MCF 10A (cell line): Measurements from ENCODE around the gene VOPP1. TPM values are rescaled to one million over a fixed set of nuclear protein-coding genes. Genes with fewer than 3 reads are reported as not detected.

Experiments
- BruUV-seq: library from RNA; stranded (reverse); fragments of 400-500 nt; replicated peaks from 2 replicates; lab custom pipeline; 2021; lab: Mats Ljungman, UMichigan
- CTCF ChIA-PET: fragments of 300-600 bp; sonication (Branson Sonifier 250); formaldehyde crosslinking; extraction: SDS; loops from one replicate; lab custom pipeline; 2021; ENCODE audit warnings: antibody characterized with exemption, inconsistent platforms; lab: Yijun Ruan, JAX
- POLR2A ChIA-PET: fragments of 300-600, 350-650 bp; sonication (Branson Sonifier 250); formaldehyde crosslinking; extraction: SDS; loops from one replicate; lab custom pipeline; 2020; ENCODE audit warnings: antibody characterized with exemption, inconsistent platforms; lab: Yijun Ruan, JAX
- DNase-seq: peaks from one replicate; pipeline ENCODE4 v3.0.0-alpha.2; 2018; ENCODE audit not compliant: unreplicated experiment
- H3K27ac Mint-ChIP-seq: one replicate; pipeline ENCODE4 v1.8.0; 2022; ENCODE audit warnings: mild to moderate bottlenecking, low read depth, mixed read lengths; ENCODE audit not compliant: unreplicated experiment
- H3K27me3 Mint-ChIP-seq: one replicate; pipeline ENCODE4 v1.8.0; 2022; ENCODE audit warnings: mixed read lengths; ENCODE audit not compliant: insufficient read depth, unreplicated experiment
- H3K36me3 Mint-ChIP-seq: one replicate; pipeline ENCODE4 v1.8.0; 2022; ENCODE audit warnings: mild to moderate bottlenecking, moderate library complexity, mixed read lengths; ENCODE audit not compliant: insufficient read depth, unreplicated experiment
- H3K4me1 Mint-ChIP-seq: one replicate; pipeline ENCODE4 v1.8.0; 2022; ENCODE audit warnings: mixed read lengths; ENCODE audit not compliant: insufficient read depth, unreplicated experiment
- H3K4me3 Mint-ChIP-seq: one replicate; pipeline ENCODE4 v1.8.0; 2022; ENCODE audit warnings: mild to moderate bottlenecking, moderate library complexity, mixed read lengths; ENCODE audit not compliant: unreplicated experiment
- H3K9me3 Mint-ChIP-seq: one replicate; pipeline ENCODE4 v1.8.0; 2022; ENCODE audit warnings: mixed read lengths; ENCODE audit not compliant: unreplicated experiment
- intact Hi-C: fragments of 100-400 bp; cut with micrococcal nuclease; formaldehyde crosslinking; loops from 2 replicates; pipeline ENCODE4 v1.14.1; 2022
- total RNA-seq: library from RNA; stranded (reverse); gene quantifications from 2 replicates; pipeline ENCODE4 v1.2.3, GENCODE V29; 2022
- TF ChIP-seq, protein P1 (sequence below): fragments of 200-600 bp; IDR thresholded peaks from one replicate; pipeline ENCODE4 v1.8.0; 2022; ENCODE audit warnings: antibody characterized with exemption, mild to moderate bottlenecking; ENCODE audit not compliant: unreplicated experiment

Gene VOPP1
- total RNA-seq, 1 experiment from 2014 or later = 29.2 TPM

DNA sequence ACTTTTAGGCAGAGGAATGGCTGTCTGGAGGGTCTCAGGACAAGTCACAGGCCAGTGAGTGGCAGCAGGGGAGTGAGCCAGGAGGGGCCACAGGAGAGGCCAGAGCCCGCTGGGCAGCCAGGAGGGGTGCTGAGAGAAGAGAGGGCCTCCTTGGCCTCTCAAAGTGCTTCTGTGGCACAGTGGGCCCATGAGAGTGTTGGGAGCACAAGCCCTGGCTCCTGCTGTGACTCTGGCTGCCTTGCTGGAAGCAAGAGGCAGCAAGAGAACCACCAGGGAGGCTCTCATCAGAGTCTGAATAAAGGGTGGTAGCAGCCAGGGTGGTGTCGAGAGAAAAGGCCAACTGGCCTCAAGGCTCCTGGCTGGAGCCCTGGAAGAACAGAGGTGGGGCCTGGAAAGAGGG, 91.1 kb downstream of the VOPP1 start:
- Mint-ChIP-seq H3K27ac (no peak overlapping the region), H3K27me3 (no peaks in the 10 kb centered on the region), H3K9me3 (no peaks in the 10 kb centered on the region), H3K36me3 (peaks cover 29% of the 10 kb centered on the region), H3K4me1 (no peaks in the 10 kb centered on the region), H3K4me3 (no peak overlapping the region)
- TF ChIP-seq, protein P1, sequence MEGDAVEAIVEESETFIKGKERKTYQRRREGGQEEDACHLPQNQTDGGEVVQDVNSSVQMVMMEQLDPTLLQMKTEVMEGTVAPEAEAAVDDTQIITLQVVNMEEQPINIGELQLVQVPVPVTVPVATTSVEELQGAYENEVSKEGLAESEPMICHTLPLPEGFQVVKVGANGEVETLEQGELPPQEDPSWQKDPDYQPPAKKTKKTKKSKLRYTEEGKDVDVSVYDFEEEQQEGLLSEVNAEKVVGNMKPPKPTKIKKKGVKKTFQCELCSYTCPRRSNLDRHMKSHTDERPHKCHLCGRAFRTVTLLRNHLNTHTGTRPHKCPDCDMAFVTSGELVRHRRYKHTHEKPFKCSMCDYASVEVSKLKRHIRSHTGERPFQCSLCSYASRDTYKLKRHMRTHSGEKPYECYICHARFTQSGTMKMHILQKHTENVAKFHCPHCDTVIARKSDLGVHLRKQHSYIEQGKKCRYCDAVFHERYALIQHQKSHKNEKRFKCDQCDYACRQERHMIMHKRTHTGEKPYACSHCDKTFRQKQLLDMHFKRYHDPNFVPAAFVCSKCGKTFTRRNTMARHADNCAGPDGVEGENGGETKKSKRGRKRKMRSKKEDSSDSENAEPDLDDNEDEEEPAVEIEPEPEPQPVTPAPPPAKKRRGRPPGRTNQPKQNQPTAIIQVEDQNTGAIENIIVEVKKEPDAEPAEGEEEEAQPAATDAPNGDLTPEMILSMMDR = no peak
- ChIA-PET POLR2A (no interaction called here), CTCF (no interaction called here)
- no TSS peak for BruUV-seq
- intact Hi-C loops = no loop called here
- no peak for DNase-seq

DNA sequence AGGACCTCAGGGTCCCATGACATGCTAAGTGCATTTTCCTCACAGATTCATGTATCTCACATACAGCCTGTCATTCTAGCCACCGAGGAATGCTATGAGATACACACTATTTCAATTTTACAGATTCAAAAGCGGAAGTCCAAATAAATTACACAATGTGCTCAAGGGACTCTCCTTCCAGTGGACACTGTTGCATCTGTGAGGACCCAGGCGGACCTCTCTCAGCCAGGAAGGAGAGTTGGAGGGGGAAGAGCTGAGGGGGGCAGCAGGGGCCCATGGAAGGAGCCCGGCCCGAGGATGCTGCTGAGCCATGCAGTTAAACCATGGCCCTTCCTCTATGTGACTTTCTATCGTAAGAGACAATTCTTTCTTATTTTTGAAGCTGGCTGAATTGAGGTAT, 93.6 kb downstream of the VOPP1 start:
- H3K36me3 Mint-ChIP-seq = peaks cover 26% of the 10 kb centered on the region
- ChIA-PET CTCF (interaction anchor here (0.6 to 0.8 kb wide), 2 partner anchors 30 to 63 kb away, joined by 3 read pairs; no protein-coding TSS in a partner anchor), POLR2A (no interaction called here)
- H3K4me1 Mint-ChIP-seq = peaks cover 10% of the 10 kb centered on the region
- H3K27me3 Mint-ChIP-seq = no peaks in the 10 kb centered on the region
- BruUV-seq = no TSS peak
- no peak for DNase-seq
- H3K27ac Mint-ChIP-seq = no peak overlapping the region
- TF ChIP-seq, protein P1 = no peak
- H3K9me3 Mint-ChIP-seq = no peaks in the 10 kb centered on the region
- H3K4me3 Mint-ChIP-seq = no peak overlapping the region
- intact Hi-C loops = no loop called here

DNA sequence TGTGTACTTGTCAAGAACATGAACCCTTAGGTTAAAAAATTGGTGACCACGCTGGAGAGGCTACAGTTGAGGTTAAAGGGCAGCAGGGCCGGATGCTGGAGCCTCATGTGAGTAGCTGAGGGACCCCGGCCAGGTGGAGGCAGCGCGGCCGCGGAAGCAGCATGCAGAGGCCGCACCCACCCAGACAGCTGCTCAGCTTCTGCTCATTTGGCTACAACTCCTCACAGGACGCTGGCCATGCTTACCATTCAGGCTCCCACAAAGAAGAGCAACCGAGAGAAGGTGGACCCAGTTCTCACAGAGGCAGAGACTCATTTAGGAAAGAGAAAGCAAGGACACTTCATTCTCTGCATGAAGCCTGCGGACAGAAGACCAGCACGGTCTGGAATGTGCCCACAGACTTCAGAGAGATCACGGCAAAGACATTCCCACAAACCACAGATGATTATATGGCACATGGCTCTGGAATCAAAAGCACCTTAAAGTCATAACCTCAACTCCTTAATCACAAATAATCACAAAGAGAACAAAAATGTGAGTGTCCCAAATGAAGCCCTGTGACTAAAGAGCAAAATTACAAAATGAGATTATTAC, 94.4 kb downstream of the VOPP1 start:
- BruUV-seq = no TSS peak
- H3K4me1 Mint-ChIP-seq = peaks cover 10% of the 10 kb centered on the region
- peak overlapping the region; percentile 21 for H3K27ac Mint-ChIP-seq
- ChIA-PET CTCF (no interaction called here), POLR2A (no interaction called here)
- H3K9me3 Mint-ChIP-seq = no peaks in the 10 kb centered on the region
- no peak overlapping the region for H3K4me3 Mint-ChIP-seq
- peaks cover 22% of the 10 kb centered on the region for H3K36me3 Mint-ChIP-seq
- no peak for DNase-seq
- intact Hi-C loops = no loop called here
- TF ChIP-seq, protein P1 = no peak
- no peaks in the 10 kb centered on the region for H3K27me3 Mint-ChIP-seq

DNA sequence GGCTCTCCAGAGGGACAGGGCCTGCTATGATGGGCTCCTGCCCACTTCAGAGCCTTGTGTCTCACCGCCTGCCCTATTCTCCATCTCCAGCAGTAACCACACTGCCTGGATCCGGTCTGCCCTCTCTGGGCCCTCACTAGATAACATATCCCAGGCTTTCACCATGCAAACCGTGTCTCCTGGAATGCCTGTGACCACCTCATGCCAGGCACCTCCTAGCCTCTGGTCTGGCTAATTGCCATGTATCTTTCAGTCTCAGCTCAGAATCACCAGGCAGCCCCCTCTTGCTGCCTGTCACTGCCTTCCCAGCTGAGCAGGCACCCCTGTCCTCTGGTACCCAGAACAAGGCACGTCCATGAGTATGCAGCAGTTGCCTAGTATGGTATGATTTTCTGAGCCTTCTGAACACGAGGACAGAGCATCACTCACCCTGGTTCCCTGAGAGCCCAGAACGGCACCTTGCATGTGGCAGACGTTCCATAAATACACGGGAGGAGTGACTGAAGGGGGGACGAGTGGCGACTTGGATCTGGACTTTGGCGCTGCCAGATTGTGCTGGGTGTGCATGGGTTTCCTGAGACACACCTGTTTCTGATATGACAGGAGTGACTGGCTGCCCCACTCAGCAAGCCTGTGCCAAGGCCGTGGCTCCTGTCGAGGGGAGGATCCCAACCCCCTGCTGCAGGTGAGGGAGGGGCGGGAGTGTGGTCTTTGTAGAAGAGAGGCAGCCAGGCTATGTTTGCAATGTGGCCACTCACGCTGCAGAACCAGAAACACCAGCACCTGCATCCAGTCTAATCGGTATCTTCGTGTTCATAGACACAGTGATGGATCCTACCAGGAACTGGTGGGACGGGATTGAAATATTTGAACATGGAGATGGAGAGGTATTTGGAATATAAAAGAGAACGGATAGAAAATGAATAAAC, 95.2 kb downstream of the VOPP1 start:
- no peak for DNase-seq
- CTCF ChIA-PET = no interaction called here
- H3K9me3 Mint-ChIP-seq = no peaks in the 10 kb centered on the region
- H3K36me3 Mint-ChIP-seq = peaks cover 23% of the 10 kb centered on the region
- POLR2A ChIA-PET = no interaction called here
- no peak overlapping the region for H3K4me3 Mint-ChIP-seq
- no peak overlapping the region for H3K27ac Mint-ChIP-seq
- TF ChIP-seq, protein P1 = no peak
- H3K4me1 Mint-ChIP-seq = peaks cover 10% of the 10 kb centered on the region
- intact Hi-C loops = no loop called here
- BruUV-seq = no TSS peak
- H3K27me3 Mint-ChIP-seq = no peaks in the 10 kb centered on the region
